GM12878 (cell line): ENCODE data around the gene TUBB4B. TPM values are rescaled to one million over a fixed set of nuclear protein-coding genes. Genes with fewer than 3 reads are reported as not detected.

ENCODE experiments used
- ATAC-seq: fragments of 200-7000 bp; cut with Tn5 transposase; 3 replicates; pipeline ENCODE4 v1.9.1; 2020; ENCODE audit warnings: mild to moderate bottlenecking, moderate library complexity
- BruUV-seq: library from RNA; stranded (reverse); fragments of 400-500 nt; replicated peaks from 2 replicates; lab custom pipeline; 2021; lab: Mats Ljungman, UMichigan
- CTCF ChIA-PET: fragments of 300-600 bp; sonication (Branson Sonifier 250); formaldehyde crosslinking; extraction: SDS; loops from one replicate; lab custom pipeline; 2021; ENCODE audit warnings: inconsistent platforms; lab: Yijun Ruan, JAX
- POLR2A ChIA-PET: fragments of 350-600 bp; formaldehyde crosslinking; extraction: SDS; loops from one replicate; lab custom pipeline; 2021; ENCODE audit warnings: inconsistent platforms; lab: Charles Lee
- RAD21 ChIA-PET: fragments of 300-600 bp; sonication (Branson Sonifier 250); formaldehyde crosslinking; loops from one replicate; lab custom pipeline; 2023; ENCODE audit warnings: antibody characterized with exemption; ENCODE audit not compliant: unreplicated experiment; lab: Charles Lee
- SMC1A ChIA-PET: fragments of 300-600 bp; sonication (Branson Sonifier 250); formaldehyde crosslinking; loops from one replicate; lab custom pipeline; 2023; ENCODE audit not compliant: unreplicated experiment, uncharacterized antibody; lab: Charles Lee
- DNase-seq: peaks from one replicate; pipeline ENCODE4 v3.0.0-alpha.2; 2011; ENCODE audit warnings: low read depth, low spot score
- FAIRE-seq: peaks from 3 replicates; lab custom pipeline; 2011; peaks lifted over from hg19 to GRCh38; lab: Jason Lieb, UNC
- H2AFZ ChIP-seq: 2 replicates; pipeline ENCODE4 v1.6.0; 2011; ENCODE audit warnings: low read depth, low read length, control low read depth; ENCODE audit not compliant: control insufficient read depth
- H3K27ac ChIP-seq: 2 replicates; pipeline ENCODE4 v1.5.1; 2011; ENCODE audit warnings: control low read depth; ENCODE audit not compliant: control insufficient read depth, insufficient read depth
- H3K27me3 ChIP-seq, 2 experiments: replicated peaks in 1 of 2; 2 replicates each; pipeline versions ENCODE4 v1.6.0 to v1.6.1; 2011; ENCODE audit warnings: low read length in 1 of 2; ENCODE audit not compliant: control insufficient read depth in 2 of 2, insufficient read depth in 2 of 2
- H3K36me3 ChIP-seq, 2 experiments: 2 replicates each; pipeline ENCODE4 v1.5.1; 2011; ENCODE audit warnings: low read length in 1 of 2; ENCODE audit not compliant: control insufficient read depth in 2 of 2, insufficient read depth in 2 of 2
- H3K4me1 ChIP-seq: 2 replicates; pipeline ENCODE4 v1.6.1; 2011; ENCODE audit warnings: mild to moderate bottlenecking, low read length, moderate library complexity, mixed read lengths; ENCODE audit not compliant: control insufficient read depth, insufficient read depth
- H3K4me2 ChIP-seq: 2 replicates; pipeline ENCODE4 v1.6.0; 2011; ENCODE audit warnings: control low read depth; ENCODE audit not compliant: control insufficient read depth, insufficient read depth
- H3K4me3 ChIP-seq: fragments of 200-600 bp; sonication (generic); 2 replicates; pipeline ENCODE4 v1.5.1; 2016
- H3K79me2 ChIP-seq: 2 replicates; pipeline ENCODE4 v1.6.0; 2011; ENCODE audit warnings: low read length; ENCODE audit not compliant: control insufficient read depth, insufficient read depth
- H3K9ac ChIP-seq: 2 replicates; pipeline ENCODE4 v1.8.0; 2011; ENCODE audit warnings: low read length, control low read depth, mixed read lengths; ENCODE audit not compliant: control insufficient read depth, insufficient read depth
- H3K9me3 ChIP-seq: replicated peaks from 3 replicates; pipeline ENCODE4 v1.5.1; 2011; ENCODE audit warnings: mild to moderate bottlenecking, low read length; ENCODE audit not compliant: control insufficient read depth, insufficient read depth
- H4K20me1 ChIP-seq: 2 replicates; pipeline ENCODE4 v1.6.0; 2011; ENCODE audit not compliant: control insufficient read depth, insufficient read depth
- CHD2 ChIP-seq: IDR thresholded peaks from 2 replicates; pipeline ENCODE4 v1.6.1; 2011; ENCODE audit warnings: low read depth, low read length, improper control_type of control experiment, borderline replicate concordance
- DPF2 ChIP-seq: fragments of 450-650 bp; IDR thresholded peaks from 2 replicates; pipeline ENCODE4 v1.6.1; 2017; ENCODE audit warnings: mild to moderate bottlenecking
- EGR1 ChIP-seq, 2 experiments: IDR thresholded peaks; 1 replicate in 1 of 2; 2 replicates in 1 of 2; pipeline ENCODE4 v1.6.1; 2011 to 2012; ENCODE audit warnings: low read depth in 2 of 2, low read length in 2 of 2, borderline replicate concordance in 1 of 2, mild to moderate bottlenecking in 1 of 2, moderate library complexity in 1 of 2
- GABPA ChIP-seq: IDR thresholded peaks from 2 replicates; pipeline ENCODE4 v1.6.1; 2014; ENCODE audit warnings: antibody characterized with exemption, low read depth, mild to moderate bottlenecking, inconsistent platforms
- HCFC1 ChIP-seq: fragments of 150-350 bp; IDR thresholded peaks from 2 replicates; pipeline ENCODE4 v1.6.1; 2014; ENCODE audit warnings: low read length
- JUND ChIP-seq: IDR thresholded peaks from 2 replicates; pipeline ENCODE4 v1.6.1; 2012; ENCODE audit warnings: low read depth, mild to moderate bottlenecking, low read length, improper control_type of control experiment, moderate library complexity
- MEF2B ChIP-seq: fragments of 450-650 bp; IDR thresholded peaks from 2 replicates; pipeline ENCODE4 v1.6.1; 2018; ENCODE audit warnings: mild to moderate bottlenecking, moderate library complexity; ENCODE audit not compliant: partially characterized antibody, poor library complexity, severe bottlenecking
- RCOR1 ChIP-seq: conservative IDR thresholded peaks from 2 replicates; pipeline ENCODE4 v1.6.1; 2012; ENCODE audit warnings: low read depth, low read length, improper control_type of control experiment
- TAF1 ChIP-seq: IDR thresholded peaks from 2 replicates; pipeline ENCODE4 v1.6.1; 2011; ENCODE audit warnings: mild to moderate bottlenecking, low read depth, low read length, borderline replicate concordance
- TARDBP ChIP-seq: IDR thresholded peaks from 2 replicates; pipeline ENCODE4 v1.6.1; 2016; ENCODE audit warnings: borderline replicate concordance
- ZNF207 ChIP-seq: fragments of 450-650 bp; IDR thresholded peaks from 2 replicates; pipeline ENCODE4 v1.6.1; 2014; ENCODE audit warnings: antibody characterized with exemption, mild to moderate bottlenecking, borderline replicate concordance
- WGBS: methylation state at CpG from one replicate; pipeline ENCODE4 v1.1.6; 2016; ENCODE audit warnings: low lambda C conversion rate; ENCODE audit not compliant: insufficient replicate concordance, insufficient coverage; ENCODE audit errors: missing lambda C conversion rate; 5-methylcytosine and 5-hydroxymethylcytosine counted together
- in situ Hi-C: fragments of 300-500 bp; cut with MboI; formaldehyde crosslinking; loops from 9 replicates; pipeline ENCODE4 v1.14.3; 2018; ENCODE audit warnings: mixed read lengths
- intact Hi-C: fragments of 100-400 bp; cut with micrococcal nuclease; formaldehyde crosslinking; loops from one replicate; pipeline ENCODE4 v1.14.2; 2022; ENCODE audit not compliant: unreplicated experiment
- polyA plus RNA-seq, 11 experiments: library from polyadenylated mRNA; depleted of rRNA in 4 of 11; unstranded in 6 of 11; stranded (reverse) in 5 of 11; fragments of >200 nt; fragmentation: Nextera tagmentation in 4 of 11; fragmentation: Illumina TruSeq in 1 of 11; extraction: Ambion mirVana in 4 of 11; extraction: Trizol in 1 of 11; gene quantifications; 1 replicate in 1 of 11; 2 replicates in 10 of 11; pipeline versions ENCODE4 v1.2.1 to v1.2.3, GENCODE V29; 2011 to 2016; ENCODE audit warnings: inconsistent platforms in 2 of 11, missing spikeins in 2 of 11, low read depth in 1 of 11
- total RNA-seq, 4 experiments: library from RNA; depleted of rRNA in 3 of 4; stranded (reverse); fragments of >200 nt in 3 of 4; fragmentation: Illumina TruSeq in 1 of 4; extraction: Trizol in 1 of 4; gene quantifications; 2 replicates each; pipeline versions ENCODE4 v1.2.1 to v1.2.3, GENCODE V29; 2013 to 2021

Gene TUBB4B
- total and polyA plus RNA-seq, 10 of the 15 experiments (the other 5 are each of a cell fraction or from before 2014, with no cell fraction given), result 23.0 to 532 (median 254) TPM

DNA sequence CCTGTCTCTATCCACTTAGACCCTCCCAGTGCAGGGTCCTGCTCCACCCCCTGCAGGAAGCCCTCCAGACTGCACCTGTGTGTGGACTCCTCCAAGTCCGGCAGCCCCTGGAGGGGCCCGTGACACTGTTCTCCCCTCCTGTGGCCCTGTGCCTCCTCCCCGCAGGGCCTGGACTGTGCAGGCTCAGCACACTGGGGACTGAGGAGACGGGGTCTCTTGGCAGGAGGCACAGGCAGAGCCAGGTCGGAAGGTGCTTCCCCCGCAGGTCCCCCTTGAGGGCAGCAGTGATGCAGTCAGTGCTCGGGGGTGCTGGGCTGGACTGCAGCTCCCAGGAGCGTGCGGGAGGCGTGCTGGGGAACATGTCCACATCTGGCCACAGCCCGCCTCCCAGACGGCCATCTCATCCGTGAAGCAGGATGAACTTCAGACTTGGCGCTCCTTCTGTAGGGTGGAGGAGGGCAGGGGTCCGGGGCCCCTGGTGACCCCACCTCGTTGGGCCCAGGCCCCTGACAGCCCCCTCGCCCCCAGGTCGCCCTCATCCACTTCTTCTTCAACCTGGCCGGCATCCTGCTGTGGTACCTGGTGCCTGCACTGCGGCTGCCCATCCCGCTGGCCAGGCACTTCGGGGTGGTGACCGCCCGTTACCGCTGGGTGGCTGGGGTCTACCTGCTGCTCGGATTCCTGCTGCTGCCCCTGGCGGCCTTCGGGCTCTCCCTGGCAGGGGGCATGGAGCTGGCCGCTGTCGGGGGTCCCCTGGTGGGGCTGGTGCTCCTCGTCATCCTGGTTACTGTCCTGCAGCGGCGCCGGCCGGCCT, 5.5 kb upstream of the TUBB4B start:
- no peak overlapping the region for H3K4me3 ChIP-seq
- no peak for TF ChIP-seq DPF2
- no peak for TF ChIP-seq ZNF207
- TF ChIP-seq TARDBP, result no peak
- no peak for TF ChIP-seq EGR1 (IDR thresholded peaks at IDR 0.05; ENCODE audit: borderline replicate concordance in 1 of 2, low read depth in 2 of 2, low read length in 2 of 2)
- no peak for TF ChIP-seq RCOR1
- TF ChIP-seq CHD2, result no peak
- TF ChIP-seq GABPA, result no peak
- no peak for TF ChIP-seq JUND
- no peak for TF ChIP-seq TAF1
- no peak for TF ChIP-seq HCFC1
- TF ChIP-seq MEF2B, result no peak
- H2AFZ ChIP-seq, result no peak overlapping the region
- H3K27me3 ChIP-seq, result no peaks in the 10 kb centered on the region
- ATAC-seq, result no peak
- no peaks in the 10 kb centered on the region for H3K9me3 ChIP-seq
- SMC1A ChIA-PET, result interaction anchor here (0.7 to 1.6 kb wide), 5 partner anchors 27 to 175 kb away, joined by 3 to 5 read pairs (median 4); no protein-coding TSS in a partner anchor
- no peak for DNase-seq
- intact Hi-C loops, result loop anchor here (5.0 kb wide), 1 partner anchor 448 kb away; no protein-coding TSS in a partner anchor
- H3K4me1 ChIP-seq, result peaks cover 26% of the 10 kb centered on the region
- in situ Hi-C loops, result no loop called here
- no peak overlapping the region for H3K27ac ChIP-seq
- H3K9ac ChIP-seq, result no peak overlapping the region
- no peaks in the 10 kb centered on the region for H4K20me1 ChIP-seq
- POLR2A ChIA-PET, result interaction anchor here (0.6 to 2.1 kb wide), 6 partner anchors 11 to 805 kb away, joined by 3 to 15 read pairs (median 5); partner anchors contain the start of genes CYSRT1, SSNA1 and TPRN
- no peak overlapping the region for H3K4me2 ChIP-seq
- H3K79me2 ChIP-seq, result peaks cover 6% of the 10 kb centered on the region
- no peak for FAIRE-seq
- CTCF ChIA-PET, result interaction anchor here (0.9 to 2.1 kb wide), 16 partner anchors 13 to 207 kb away, joined by 3 to 24 read pairs (median 6); partner anchors contain the start of genes NELFB, SAPCD2 and SSNA1
- 52% methylated on average over 31 of the region's 35 CpGs for WGBS
- no peaks in the 10 kb centered on the region for H3K36me3 ChIP-seq
- no TSS peak for BruUV-seq
- RAD21 ChIA-PET, result interaction anchor here (0.6 to 4.6 kb wide), 15 partner anchors 12 to 289 kb away, joined by 3 to 20 read pairs (median 5); partner anchors contain the start of genes ANAPC2, NELFB, RNF208 and SAPCD2
